RWPE2 (cell line): Measurements from ENCODE around the gene MPRIP.

Experiments
- ATAC-seq: fragments of 200-7000 bp; cut with Tn5 transposase; 3 replicates; pipeline ENCODE4 v1.9.1; 2021; ENCODE audit warnings: low read depth
- DNase-seq: peaks from one replicate; pipeline ENCODE4 v3.0.0-alpha.2; 2020; ENCODE audit warnings: low spot score
- H3K27ac ChIP-seq: fragments of 450-650 bp; 2 replicates; pipeline ENCODE4 v1.5.1; 2017; ENCODE audit warnings: mild to moderate bottlenecking; ENCODE audit not compliant: poor library complexity, severe bottlenecking
- H3K27me3 ChIP-seq: fragments of 250-450 bp; sonication (Bioruptor Pico); 2 replicates; pipeline ENCODE4 v1.5.1; 2021; ENCODE audit warnings: mild to moderate bottlenecking, moderate library complexity; ENCODE audit not compliant: insufficient read depth, poor library complexity, severe bottlenecking
- H3K36me3 ChIP-seq: fragments of 250-450 bp; sonication (Bioruptor Pico); 2 replicates; pipeline ENCODE4 v1.5.1; 2020; ENCODE audit warnings: low read depth, mild to moderate bottlenecking, moderate library complexity
- H3K4me1 ChIP-seq: fragments of 250-450 bp; sonication (Bioruptor Pico); 2 replicates; pipeline ENCODE4 v1.5.1; 2021; ENCODE audit warnings: mild to moderate bottlenecking, moderate library complexity; ENCODE audit not compliant: insufficient read depth, poor library complexity, severe bottlenecking
- H3K4me3 ChIP-seq: fragments of 250-450 bp; sonication (Bioruptor Pico); 2 replicates; pipeline ENCODE4 v1.5.1; 2021; ENCODE audit warnings: mild to moderate bottlenecking, moderate library complexity; ENCODE audit not compliant: severe bottlenecking
- H3K9me3 ChIP-seq: fragments of 250-450 bp; sonication (Bioruptor Pico); 2 replicates; pipeline ENCODE4 v1.5.1; 2021; ENCODE audit warnings: mild to moderate bottlenecking, moderate library complexity; ENCODE audit not compliant: severe bottlenecking
- CTCF ChIP-seq: fragments of 450-650 bp; IDR thresholded peaks from one replicate; pipeline ENCODE4 v1.5.1; 2017; ENCODE audit warnings: mild to moderate bottlenecking, moderate library complexity; ENCODE audit not compliant: poor library complexity, severe bottlenecking

Gene MPRIP

GRCh38 chr17:17200311-17200710, 158.1 kb downstream of the MPRIP start:
- no peak overlapping the region for H3K4me3 ChIP-seq
- ATAC-seq, result no peak
- H3K36me3 ChIP-seq, result no peaks in the 10 kb centered on the region; the same call in 1 of the 2 replicates
- no peak for DNase-seq
- H3K27me3 ChIP-seq, result no peaks in the 10 kb centered on the region
- no peaks in the 10 kb centered on the region for H3K4me1 ChIP-seq
- H3K9me3 ChIP-seq, result no peaks in the 10 kb centered on the region
- TF ChIP-seq CTCF, result no peak
- no peak overlapping the region for H3K27ac ChIP-seq

GRCh38 chr17:17200831-17201230, 158.6 kb downstream of the MPRIP start:
- DNase-seq (no peak), ATAC-seq (no peak)
- Histone ChIP-seq H3K4me1 (no peaks in the 10 kb centered on the region), H3K4me3 (no peak overlapping the region), H3K36me3 (no peaks in the 10 kb centered on the region; the same call in 1 of the 2 replicates), H3K27ac (no peak overlapping the region), H3K9me3 (no peaks in the 10 kb centered on the region), H3K27me3 (no peaks in the 10 kb centered on the region)
- TF ChIP-seq CTCF, result no peak

GRCh38 chr17:17201271-17201670, 159.0 kb downstream of the MPRIP start:
- Histone ChIP-seq H3K27me3 (no peaks in the 10 kb centered on the region), H3K4me1 (no peaks in the 10 kb centered on the region), H3K27ac (no peak overlapping the region), H3K36me3 (no peaks in the 10 kb centered on the region; the same call in 1 of the 2 replicates), H3K4me3 (no peak overlapping the region), H3K9me3 (no peaks in the 10 kb centered on the region)
- DNase-seq, result no peak
- ATAC-seq, result no peak
- no peak for TF ChIP-seq CTCF

- ATAC-seq, result no peak
Observed at GRCh38 chr17:17201907-17202306, 159.7 kb downstream of the MPRIP start.

More at GRCh38 chr17:17201907-17202306, 159.7 kb downstream of the MPRIP start:
- no peak for DNase-seq
- Histone ChIP-seq H3K27ac (no peak overlapping the region), H3K4me3 (no peak overlapping the region), H3K27me3 (no peaks in the 10 kb centered on the region), H3K36me3 (no peaks in the 10 kb centered on the region; the same call in 1 of the 2 replicates), H3K4me1 (no peaks in the 10 kb centered on the region), H3K9me3 (no peaks in the 10 kb centered on the region)
- TF ChIP-seq CTCF, result no peak
